ENCODE measurements around the gene FGF2. TPM values are rescaled to one million over a fixed set of nuclear protein-coding genes. Genes with fewer than 3 reads are reported as not detected.

FGF2 gene
- total RNA-seq, 1 donor from 2014 or later: 26.1 TPM

- DNase-seq (ENCODE audit: low spot score): no peak
- peaks cover 5% of the 10 kb centered on the region for H3K9me3 Mint-ChIP-seq (ENCODE audit: unreplicated experiment)
- H3K4me1 Mint-ChIP-seq (ENCODE audit: unreplicated experiment): no peaks in the 10 kb centered on the region
- peaks cover 9% of the 10 kb centered on the region for H3K36me3 Mint-ChIP-seq (ENCODE audit: low read depth, unreplicated experiment)
- H3K4me3 Mint-ChIP-seq (ENCODE audit: unreplicated experiment): no peak overlapping the region
- no peaks in the 10 kb centered on the region for H3K27me3 Mint-ChIP-seq (ENCODE audit: unreplicated experiment)
- TF ChIP-seq CTCF (IDR thresholded peaks at IDR 0.05; ENCODE audit: unreplicated experiment): no peak
- no peak overlapping the region for H3K27ac Mint-ChIP-seq (ENCODE audit: unreplicated experiment)
Measured at GRCh38 chr4:122814426-122814825, 12.2 kb upstream of the FGF2 start.

GRCh38 chr4:122815248-122815647 lies 11.4 kb upstream of the FGF2 start:
- Mint-ChIP-seq H3K4me3 (ENCODE audit: unreplicated experiment) (no peak overlapping the region), H3K27ac (ENCODE audit: unreplicated experiment) (no peak overlapping the region), H3K27me3 (ENCODE audit: unreplicated experiment) (no peaks in the 10 kb centered on the region), H3K4me1 (ENCODE audit: unreplicated experiment) (no peaks in the 10 kb centered on the region), H3K9me3 (ENCODE audit: unreplicated experiment) (peaks cover 5% of the 10 kb centered on the region), H3K36me3 (ENCODE audit: low read depth, unreplicated experiment) (peaks cover 9% of the 10 kb centered on the region)
- TF ChIP-seq CTCF (IDR thresholded peaks at IDR 0.05; ENCODE audit: unreplicated experiment): no peak
- no peak for DNase-seq (ENCODE audit: low spot score)

GRCh38 chr4:122816476-122816875 lies 10.2 kb upstream of the FGF2 start:
- H3K27ac Mint-ChIP-seq (ENCODE audit: unreplicated experiment): no peak overlapping the region
- no peaks in the 10 kb centered on the region for H3K4me1 Mint-ChIP-seq (ENCODE audit: unreplicated experiment)
- no peaks in the 10 kb centered on the region for H3K9me3 Mint-ChIP-seq (ENCODE audit: unreplicated experiment)
- TF ChIP-seq CTCF (IDR thresholded peaks at IDR 0.05; ENCODE audit: unreplicated experiment): no peak
- H3K4me3 Mint-ChIP-seq (ENCODE audit: unreplicated experiment): no peak overlapping the region
- peaks cover under 1% of the 10 kb centered on the region for H3K27me3 Mint-ChIP-seq (ENCODE audit: unreplicated experiment)
- DNase-seq (ENCODE audit: low spot score): no peak
- peaks cover 4% of the 10 kb centered on the region for H3K36me3 Mint-ChIP-seq (ENCODE audit: low read depth, unreplicated experiment)

GRCh38 chr4:122819708-122820449 lies 6.8 kb upstream of the FGF2 start:
- no peaks in the 10 kb centered on the region for H3K9me3 Mint-ChIP-seq (ENCODE audit: unreplicated experiment)
- peaks cover 9% of the 10 kb centered on the region for H3K4me1 Mint-ChIP-seq (ENCODE audit: unreplicated experiment)
- no peak overlapping the region for H3K27ac Mint-ChIP-seq (ENCODE audit: unreplicated experiment)
- no peak for DNase-seq (ENCODE audit: low spot score)
- no peak overlapping the region for H3K4me3 Mint-ChIP-seq (ENCODE audit: unreplicated experiment)
- H3K36me3 Mint-ChIP-seq (ENCODE audit: low read depth, unreplicated experiment): no peaks in the 10 kb centered on the region
- TF ChIP-seq CTCF (IDR thresholded peaks at IDR 0.05; ENCODE audit: unreplicated experiment): no peak
- peaks cover 2% of the 10 kb centered on the region for H3K27me3 Mint-ChIP-seq (ENCODE audit: unreplicated experiment)

GRCh38 chr4:122821092-122821491 lies 5.5 kb upstream of the FGF2 start:
- Mint-ChIP-seq H3K9me3 (ENCODE audit: unreplicated experiment) (no peaks in the 10 kb centered on the region), H3K4me1 (ENCODE audit: unreplicated experiment) (peaks cover 15% of the 10 kb centered on the region), H3K36me3 (ENCODE audit: low read depth, unreplicated experiment) (no peaks in the 10 kb centered on the region), H3K27ac (ENCODE audit: unreplicated experiment) (no peak overlapping the region), H3K27me3 (ENCODE audit: unreplicated experiment) (peaks cover 2% of the 10 kb centered on the region), H3K4me3 (ENCODE audit: unreplicated experiment) (no peak overlapping the region)
- no peak for DNase-seq (ENCODE audit: low spot score)
- TF ChIP-seq CTCF (IDR thresholded peaks at IDR 0.05; ENCODE audit: unreplicated experiment): no peak

All from endothelial cell (in vitro differentiated cells).